ENCODE data around the gene ARX.

Gene ARX

DNA sequence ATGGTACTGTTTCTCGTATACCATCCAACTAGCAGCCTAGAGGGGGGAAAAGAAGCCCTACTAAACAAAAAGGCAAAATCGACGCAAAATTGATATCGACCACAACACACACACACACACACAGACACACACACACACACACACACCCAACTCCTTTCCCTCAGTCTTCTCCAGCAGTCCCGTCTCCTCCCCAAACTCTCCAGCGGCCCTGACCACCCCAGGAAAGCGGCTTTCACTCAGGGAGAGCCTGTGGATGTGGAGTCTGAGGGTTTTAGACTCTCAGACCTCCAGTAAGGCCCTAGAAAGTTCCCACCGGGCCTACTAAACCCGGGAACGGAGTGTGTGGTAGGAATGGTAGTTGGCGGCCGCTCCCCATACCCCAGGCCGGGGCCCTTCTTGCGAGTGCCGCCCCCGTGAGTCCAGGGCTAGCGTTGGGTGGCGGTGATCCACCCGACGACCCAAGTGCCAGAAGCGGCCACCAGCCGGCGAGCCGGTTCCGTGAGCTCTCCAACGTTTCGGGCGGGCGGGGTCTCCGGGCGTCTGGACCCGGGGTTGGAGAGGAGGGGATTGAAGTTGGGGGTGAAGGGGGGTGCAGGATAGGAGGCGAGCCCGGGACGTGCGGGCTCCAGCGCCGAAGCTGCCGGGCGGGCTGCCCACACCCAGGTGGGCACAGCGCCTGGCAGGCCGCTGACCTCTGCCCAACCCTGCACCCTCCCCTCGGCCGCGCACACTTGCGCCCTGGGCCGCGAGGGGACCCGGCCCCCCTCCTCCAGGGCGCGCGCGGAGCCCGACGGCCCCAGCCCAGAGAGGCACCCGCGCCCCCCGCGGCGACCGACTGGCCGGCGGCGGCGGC, 13.7 kb downstream of the ARX start:
- no peak for DNase-seq (ENCODE audit: low spot score)

GRCh38 chrX:24999511-24999910, 16.3 kb downstream of the ARX start:
- no peak for DNase-seq (ENCODE audit: low spot score)

DNA sequence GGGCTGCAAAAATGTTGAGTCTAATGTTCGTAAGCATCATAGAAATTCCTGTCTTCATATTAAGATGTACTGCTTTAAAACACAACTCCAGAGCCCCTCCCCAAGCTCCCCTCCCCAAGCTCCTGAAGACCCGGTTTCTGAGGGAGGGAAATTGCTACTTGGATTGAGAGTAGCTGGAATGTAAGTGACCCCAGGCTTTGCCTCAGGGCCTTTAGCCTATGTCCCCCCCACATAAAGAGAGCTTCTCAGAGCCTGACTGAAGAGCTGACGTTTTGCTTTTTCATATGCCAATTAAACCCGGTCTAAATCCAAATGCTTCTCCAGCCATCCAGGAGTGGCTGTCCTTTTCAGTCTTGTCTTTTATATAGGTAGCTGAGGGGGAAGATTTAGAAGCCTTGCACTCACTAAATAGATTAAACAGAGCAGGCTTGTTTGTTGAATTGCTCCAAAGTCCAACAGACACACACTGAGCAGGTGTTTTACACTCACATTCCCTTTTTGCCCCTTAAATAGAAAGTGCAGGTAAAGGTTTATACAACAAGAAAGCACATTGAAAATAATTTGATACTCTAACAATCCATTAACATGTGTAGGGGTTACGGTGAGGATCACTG, 19.6 kb downstream of the ARX start:
- no peak for DNase-seq (ENCODE audit: low spot score)

- DNase-seq (ENCODE audit: low spot score): no peak
These were observed 21.9 kb downstream of the ARX start for GRCh38 chrX:24993879-24994278.

- no peak for DNase-seq (ENCODE audit: low spot score)
These were observed 25.2 kb downstream of the ARX start for GRCh38 chrX:24990535-24990934.

DNA sequence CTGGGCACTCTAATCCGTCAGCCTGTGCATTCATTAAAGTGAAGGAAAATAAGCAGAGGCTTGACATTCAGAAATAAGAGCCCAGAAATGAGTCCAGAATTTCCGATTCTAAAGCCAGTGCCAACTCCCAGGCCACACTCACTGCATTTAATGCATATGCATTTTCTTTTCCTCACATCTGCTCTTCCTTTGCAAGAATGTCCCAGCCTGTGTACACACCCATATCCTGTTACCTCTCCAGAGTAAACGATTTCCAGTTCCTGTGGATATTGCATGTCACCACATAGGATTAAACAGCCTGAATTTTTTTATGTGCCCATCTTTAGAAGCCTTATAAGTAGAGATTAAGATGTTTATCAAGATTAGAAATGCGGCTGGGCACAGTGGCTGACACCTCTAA, 27.5 kb downstream of the ARX start:
- DNase-seq (ENCODE audit: low spot score): no peak

DNA sequence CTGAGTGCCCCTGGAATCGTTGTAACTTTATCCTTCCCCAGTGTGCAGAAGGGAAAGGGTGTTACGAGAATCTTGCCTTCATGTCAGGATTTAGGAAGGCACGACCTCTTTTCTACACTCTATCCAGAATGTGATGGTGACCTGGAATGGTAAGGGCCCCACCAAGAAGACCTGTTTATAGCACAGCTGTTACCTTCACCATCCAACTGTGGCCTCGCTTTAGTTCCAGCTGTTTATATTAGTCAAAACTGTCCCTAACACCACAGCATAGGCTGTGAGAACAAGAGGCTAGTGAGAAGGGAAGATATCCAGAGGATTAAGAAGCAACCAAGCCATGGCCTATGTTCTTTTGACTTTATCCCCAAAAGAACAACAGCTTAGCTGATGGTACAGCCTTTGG, 28.0 kb downstream of the ARX start:
- DNase-seq (ENCODE audit: low spot score): no peak

DNA sequence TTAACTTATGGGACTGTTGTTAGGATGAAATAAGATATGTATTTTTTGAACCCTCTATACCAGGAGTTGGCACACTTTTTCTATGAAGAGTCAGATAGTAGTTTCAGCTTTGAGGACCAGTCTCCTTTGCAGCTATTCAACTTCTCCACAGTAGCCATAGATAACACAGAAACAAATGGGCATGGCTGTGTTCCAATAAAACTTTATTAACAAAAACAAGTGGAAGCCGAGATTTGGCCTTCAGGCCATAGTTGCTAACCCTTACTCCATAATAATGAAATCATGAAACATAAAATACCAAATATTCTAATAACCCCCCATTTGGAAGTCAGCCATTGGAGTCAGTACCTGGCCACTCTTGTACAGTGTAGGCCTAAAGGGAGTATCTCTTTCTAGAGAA, 30.6 kb downstream of the ARX start:
- DNase-seq (ENCODE audit: low spot score): no peak

DNA sequence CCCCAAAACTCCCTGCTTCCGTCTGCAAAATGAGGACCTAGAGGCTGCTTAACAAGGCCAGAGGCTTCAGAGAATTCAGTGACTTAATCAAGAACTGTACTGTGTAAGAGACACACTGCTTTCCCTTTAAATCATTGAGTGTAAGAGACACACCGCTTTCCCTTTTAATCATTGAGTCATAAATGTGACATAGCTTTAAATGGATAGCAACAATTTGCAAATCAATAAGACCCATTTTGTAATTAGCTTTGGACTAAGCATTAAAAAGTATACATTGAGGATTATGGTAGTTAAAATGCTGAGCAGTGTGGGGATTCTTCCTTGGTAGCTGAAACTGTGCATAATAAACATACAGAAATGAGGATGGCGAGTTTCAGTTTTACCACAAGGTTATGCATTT, 31.8 kb downstream of the ARX start:
- DNase-seq (ENCODE audit: low spot score): no peak

DNA sequence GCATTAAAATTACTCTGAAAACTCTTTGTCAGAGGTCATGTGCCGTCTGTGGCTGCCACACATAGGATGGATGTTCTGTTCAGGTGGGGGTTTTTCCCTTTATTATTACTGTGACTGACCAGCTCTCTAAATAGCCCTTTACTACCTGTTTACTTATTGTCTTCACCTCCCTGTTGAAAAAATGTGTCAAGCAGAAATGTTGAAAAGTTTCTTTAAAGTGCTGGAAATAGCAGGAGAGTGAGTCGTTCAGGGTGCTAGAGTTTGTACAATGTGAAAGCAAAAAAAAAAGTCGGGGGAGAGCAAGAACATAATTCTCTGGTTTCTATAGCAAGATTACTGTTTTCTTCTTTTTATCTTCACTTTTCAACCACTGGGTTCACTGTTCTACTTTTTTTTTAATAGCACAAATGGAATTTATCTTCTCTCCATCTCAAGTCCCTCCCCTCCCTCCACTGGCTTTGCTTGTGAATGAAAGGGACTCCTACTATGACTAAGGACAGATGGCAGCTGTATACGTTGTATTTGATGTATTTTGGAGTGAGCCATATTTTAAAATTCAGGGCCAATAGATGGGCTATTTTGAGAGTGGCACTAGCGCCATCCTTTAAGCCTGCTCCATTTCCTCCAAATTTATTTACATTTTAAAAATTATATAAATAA, 33.3 kb downstream of the ARX start:
- no peak for DNase-seq (ENCODE audit: low spot score)

GRCh38 chrX:24981030-24981429, 34.7 kb downstream of the ARX start:
- DNase-seq (ENCODE audit: low spot score): no peak

DNA sequence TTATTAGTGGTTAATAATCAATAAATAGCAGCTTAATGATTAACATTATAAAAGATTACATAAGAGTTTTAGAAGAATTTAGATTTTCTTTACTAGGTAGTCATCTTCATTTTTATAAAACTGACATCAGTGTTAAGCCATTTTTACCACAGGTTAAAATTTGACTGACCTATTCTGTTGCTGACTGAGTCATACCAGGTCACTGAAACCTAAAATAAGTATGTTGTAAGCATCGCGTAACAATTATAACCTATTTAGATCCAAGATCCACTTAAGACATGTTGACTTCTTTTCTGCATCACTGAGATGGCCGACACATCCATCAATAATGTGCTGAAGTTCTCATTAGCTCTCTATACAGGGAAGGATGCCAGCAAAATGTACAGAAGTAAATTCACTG, 36.7 kb downstream of the ARX start:
- no peak for DNase-seq (ENCODE audit: low spot score)

DNA sequence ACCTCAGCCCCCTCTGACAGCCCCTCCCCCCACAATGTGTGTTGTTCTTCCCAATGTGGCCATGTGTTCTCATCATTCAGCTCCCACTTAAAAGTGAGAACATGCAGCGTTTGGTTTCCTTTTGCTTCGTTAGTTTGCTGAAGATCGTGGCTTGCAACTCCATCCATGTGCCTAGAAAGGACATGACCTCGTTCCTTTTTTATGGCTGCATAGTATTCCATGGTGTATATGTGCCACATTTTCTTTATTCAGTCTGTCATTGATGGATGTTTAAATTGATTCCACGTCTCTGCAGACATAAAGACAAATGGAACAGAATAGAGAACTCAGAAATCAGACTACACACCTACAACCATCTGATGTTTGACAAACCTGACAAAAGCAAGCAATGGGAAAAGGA, 46.0 kb downstream of the ARX start:
- DNase-seq (ENCODE audit: low spot score): no peak

DNA sequence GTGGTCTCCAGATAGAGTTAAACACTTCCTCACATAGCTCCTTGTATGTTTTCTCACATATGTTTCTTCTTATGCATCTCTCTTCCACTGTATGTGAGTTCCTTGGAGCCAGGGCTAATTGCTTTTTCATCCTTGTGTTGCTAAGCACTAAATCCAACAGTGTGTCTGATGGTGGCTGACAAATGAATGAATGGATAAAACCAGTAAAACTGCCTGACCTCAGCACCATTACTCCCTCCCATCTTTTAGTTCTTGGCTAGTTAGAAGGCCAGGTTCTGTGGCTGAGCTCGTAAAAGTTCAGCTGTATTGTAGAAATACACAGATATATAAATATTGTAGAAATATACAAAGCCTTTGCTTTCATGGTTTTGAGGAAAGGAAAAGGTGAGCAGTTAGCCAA, 50.4 kb downstream of the ARX start:
- DNase-seq (ENCODE audit: low spot score): no peak

GRCh38 chrX:24963823-24964222, 51.9 kb downstream of the ARX start:
- DNase-seq (ENCODE audit: low spot score): no peak

- no peak for DNase-seq (ENCODE audit: low spot score)
These were observed 54.0 kb downstream of the ARX start for GRCh38 chrX:24961809-24962208.

- DNase-seq (ENCODE audit: low spot score): no peak
These were observed 58.9 kb downstream of the ARX start for GRCh38 chrX:24956828-24957227.

- no peak for DNase-seq (ENCODE audit: low spot score)
These were observed 60.3 kb downstream of the ARX start for GRCh38 chrX:24955372-24955930.

DNA sequence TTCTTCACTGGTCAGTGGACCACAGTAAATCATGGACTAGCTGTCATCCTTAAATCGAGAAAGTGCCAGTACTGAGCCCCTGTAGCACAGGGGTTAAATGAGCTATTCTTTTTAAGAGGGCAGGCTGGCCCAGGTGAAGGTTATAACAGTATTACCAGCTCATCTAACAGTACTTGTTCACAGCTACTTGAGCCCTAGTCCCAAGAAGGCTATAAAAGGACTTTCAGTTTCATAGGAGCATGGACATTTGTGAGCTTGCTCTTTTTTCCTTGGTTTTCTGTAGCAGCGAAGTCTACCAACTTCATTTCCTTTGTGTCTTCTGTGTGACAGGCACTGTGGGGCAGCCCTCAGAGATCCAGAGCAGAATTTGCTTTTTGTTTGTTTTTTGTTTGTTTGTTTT, 61.0 kb downstream of the ARX start:
- no peak for DNase-seq (ENCODE audit: low spot score)
